K562 (cell line): ENCODE results near the gene USB1. TPM values are rescaled to one million over a fixed set of nuclear protein-coding genes. Genes with fewer than 3 reads are reported as not detected.

Experiments
- ATAC-seq: fragments of 200-7000 bp; cut with Tn5 transposase; 3 replicates; pipeline ENCODE4 v1.9.1; 2020; ENCODE audit warnings: moderate library complexity
- BruUV-seq: library from RNA; stranded (reverse); fragments of 400-500 nt; replicated peaks from 2 replicates; lab custom pipeline; 2021; lab: Mats Ljungman, UMichigan
- CTCF ChIA-PET: fragments of 300-600 bp; formaldehyde crosslinking; extraction: SDS; loops from one replicate; lab custom pipeline; 2021; ENCODE audit warnings: low intra/inter-chr PET ratio; lab: Yijun Ruan, JAX
- POLR2A ChIA-PET: fragments of 300-600, 350-650 bp; sonication (Branson Sonifier 250); formaldehyde crosslinking; extraction: SDS; loops from one replicate; lab custom pipeline; 2021; ENCODE audit warnings: antibody characterized with exemption, inconsistent platforms; lab: Yijun Ruan, JAX
- DNase-seq, 4 experiments: peaks; one replicate each; pipeline versions ENCODE4 v3.0.0 to v3.0.0-alpha.2; 2011 to 2018; ENCODE audit warnings: low spot score in 3 of 4, mixed read lengths in 3 of 4; ENCODE audit errors: extremely low read depth in 1 of 4
- FAIRE-seq: peaks from 2 replicates; lab custom pipeline; 2011; peaks lifted over from hg19 to GRCh38; lab: Jason Lieb, UNC
- H2AFZ ChIP-seq: 2 replicates; pipeline ENCODE4 v1.6.0; 2011; ENCODE audit warnings: low read depth, low read length, control low read depth, inconsistent platforms
- H3K27ac ChIP-seq: fragments of 200-600 bp; 3 replicates; pipeline ENCODE4 v1.8.0; 2011; ENCODE audit warnings: low read depth, mild to moderate bottlenecking, control low read depth, inconsistent platforms, low read length, moderate library complexity, mixed read lengths; ENCODE audit errors: extremely low read depth
- H3K27me3 ChIP-seq, 2 experiments: fragments of 300-600 bp in 1 of 2; 2 replicates in 1 of 2; 3 replicates in 1 of 2; pipeline versions ENCODE4 v1.6.0 to v1.8.0; 2011; ENCODE audit warnings: inconsistent platforms in 2 of 2, low read length in 2 of 2, mild to moderate bottlenecking in 1 of 2, mixed read lengths in 1 of 2, moderate library complexity in 1 of 2; ENCODE audit not compliant: control insufficient read depth in 2 of 2, insufficient read depth in 2 of 2
- H3K36me3 ChIP-seq: fragments of 300-600 bp; 3 replicates; pipeline ENCODE4 v1.8.0; 2011; ENCODE audit warnings: mild to moderate bottlenecking, low read length, inconsistent platforms; ENCODE audit not compliant: control insufficient read depth, insufficient read depth
- H3K4me1 ChIP-seq, 2 experiments: fragments of 200-600 bp in 1 of 2; replicated peaks in 1 of 2; 2 replicates in 1 of 2; 3 replicates in 1 of 2; pipeline versions ENCODE4 v1.5.1 to v1.8.0; 2011; ENCODE audit warnings: inconsistent platforms in 2 of 2, low read length in 2 of 2, mild to moderate bottlenecking in 1 of 2, mixed read lengths in 1 of 2, moderate library complexity in 1 of 2; ENCODE audit not compliant: control insufficient read depth in 2 of 2, insufficient read depth in 2 of 2
- H3K4me2 ChIP-seq: 2 replicates; pipeline ENCODE4 v1.6.1; 2011; ENCODE audit warnings: low read length, control low read depth, inconsistent platforms, mixed read lengths; ENCODE audit not compliant: insufficient read depth
- H3K4me3 ChIP-seq: fragments of 200-600 bp; sonication (generic), shearing (Covaris generic); 2 replicates; pipeline ENCODE4 v1.5.1; 2016; ENCODE audit warnings: control low read depth, inconsistent platforms
- H3K79me2 ChIP-seq: fragments of 200-600 bp; 3 replicates; pipeline ENCODE4 v1.8.0; 2011; ENCODE audit warnings: low read length, inconsistent platforms; ENCODE audit not compliant: control insufficient read depth, insufficient read depth
- H3K9ac ChIP-seq, 2 experiments: 2 replicates each; pipeline versions ENCODE4 v1.6.0 to v1.6.1; 2011; ENCODE audit warnings: low read depth in 2 of 2, low read length in 2 of 2, control low read depth in 1 of 2, inconsistent platforms in 1 of 2, mild to moderate bottlenecking in 1 of 2, mixed read lengths in 1 of 2; ENCODE audit not compliant: insufficient read depth in 1 of 2
- H3K9me1 ChIP-seq: one replicate; pipeline ENCODE4 v1.6.0; 2011; ENCODE audit warnings: inconsistent platforms, mild to moderate bottlenecking, low read length, moderate library complexity; ENCODE audit not compliant: control insufficient read depth, insufficient read depth
- H3K9me3 ChIP-seq: replicated peaks from 2 replicates; pipeline ENCODE4 v1.5.1; 2011; ENCODE audit warnings: low read depth, low read length, inconsistent platforms; ENCODE audit not compliant: control insufficient read depth, insufficient read depth
- H4K20me1 ChIP-seq: replicated peaks from 2 replicates; pipeline ENCODE4 v1.6.1; 2011; ENCODE audit warnings: low read length, inconsistent platforms, mixed read lengths; ENCODE audit not compliant: control insufficient read depth, insufficient read depth
- ARID4B ChIP-seq: sonication (generic); formaldehyde crosslinking; IDR thresholded peaks from 2 replicates; pipeline ENCODE4 v1.8.0; 2022; ENCODE audit warnings: mild to moderate bottlenecking, missing genetic modification reagents
- CEBPB ChIP-seq: fragments of 450-650 bp; IDR thresholded peaks from 2 replicates; pipeline ENCODE4 v1.6.1; 2016; ENCODE audit warnings: missing genetic modification characterization, missing compliant biosample characterization
- ETV5 ChIP-seq: sonication (generic); formaldehyde crosslinking; IDR thresholded peaks from 2 replicates; pipeline ENCODE4 v1.4.0; 2020; ENCODE audit warnings: low read depth, mild to moderate bottlenecking, missing genetic modification reagents
- GABPB1 ChIP-seq: sonication (generic); formaldehyde crosslinking; IDR thresholded peaks from 2 replicates; pipeline ENCODE4 v1.8.0; 2022; ENCODE audit warnings: mild to moderate bottlenecking, missing genetic modification reagents
- GATAD2B ChIP-seq: fragments of 450-650 bp; IDR thresholded peaks from 2 replicates; pipeline ENCODE4 v1.6.1; 2017; ENCODE audit warnings: mild to moderate bottlenecking, borderline replicate concordance
- MNT ChIP-seq, 2 experiments: fragments of 450-650 bp; conservative IDR thresholded peaks; 2 replicates each; pipeline ENCODE4 v1.6.1; 2017; ENCODE audit warnings: mild to moderate bottlenecking in 2 of 2, moderate library complexity in 2 of 2
- OTX1 ChIP-seq: fragments of 450-650 bp; formaldehyde crosslinking; IDR thresholded peaks from 2 replicates; pipeline ENCODE4 v1.4.0; 2022; ENCODE audit warnings: mild to moderate bottlenecking
- RAD21 ChIP-seq, 2 experiments: fragments of 250-450 bp in 1 of 2; fragments of 450-650 bp in 1 of 2; sonication (Bioruptor Pico) in 1 of 2; formaldehyde crosslinking in 1 of 2; IDR thresholded peaks in 1 of 2; conservative IDR thresholded peaks in 1 of 2; 2 replicates each; pipeline versions ENCODE4 v1.4.0 to v1.8.0; 2020 to 2022; ENCODE audit warnings: mild to moderate bottlenecking in 2 of 2, moderate library complexity in 1 of 2
- TFAP4 ChIP-seq: sonication (generic); formaldehyde crosslinking; IDR thresholded peaks from 2 replicates; pipeline ENCODE4 v1.8.0; 2022; ENCODE audit warnings: missing genetic modification reagents, mild to moderate bottlenecking, moderate library complexity, borderline replicate concordance
- YY1 ChIP-seq, 3 experiments: IDR thresholded peaks; 2 replicates each; pipeline ENCODE4 v1.6.1; 2011; ENCODE audit warnings: low read length in 2 of 3, mild to moderate bottlenecking in 2 of 3, moderate library complexity in 2 of 3, borderline replicate concordance in 1 of 3, control low read depth in 1 of 3, low read depth in 1 of 3; ENCODE audit not compliant: insufficient read depth in 3 of 3, insufficient replicate concordance in 2 of 3, control insufficient read depth in 1 of 3, insufficient read length in 1 of 3; ENCODE audit errors: extremely low read depth in 1 of 3
- WGBS: fragments of 100-300 bp; shearing (Covaris generic); methylation state at CpG from one replicate; pipeline ENCODE4 v1.1.6; 2016; ENCODE audit warnings: low coverage, mixed read lengths; ENCODE audit not compliant: insufficient coverage; ENCODE audit errors: missing lambda C conversion rate; 5-methylcytosine and 5-hydroxymethylcytosine counted together
- in situ Hi-C: fragments of 300-500 bp; cut with MboI; formaldehyde crosslinking; loops from 4 replicates; pipeline ENCODE4 v1.15.0; 2018; ENCODE audit warnings: inconsistent platforms, mixed read lengths
- intact Hi-C: fragments of 100-400 bp; cut with micrococcal nuclease; formaldehyde crosslinking; loops from 2 replicates; pipeline ENCODE4 v1.14.2; 2022
- polyA plus RNA-seq, 8 experiments: library from polyadenylated mRNA; depleted of rRNA in 4 of 8; stranded (reverse) in 5 of 8; unstranded in 3 of 8; fragments of >200 nt; fragmentation: Nextera tagmentation in 2 of 8; fragmentation: Illumina TruSeq in 1 of 8; extraction: Ambion mirVana in 2 of 8; extraction: Trizol in 1 of 8; gene quantifications; 2 replicates each; pipeline versions ENCODE4 v1.2.1 to v1.2.3, GENCODE V29; 2011 to 2014; ENCODE audit warnings: inconsistent platforms in 1 of 8, missing spikeins in 1 of 8
- total RNA-seq, 7 experiments: library from RNA; depleted of rRNA in 6 of 7; stranded (reverse); fragments of >200 nt in 6 of 7; fragmentation: Illumina TruSeq in 2 of 7; extraction: Trizol in 2 of 7; gene quantifications; 2 replicates each; pipeline versions ENCODE4 v1.2.1 to v1.2.3, GENCODE V29; 2011 to 2021; ENCODE audit warnings: low replicate concordance in 1 of 7

The USB1 gene
- total and polyA plus RNA-seq, 9 of the 15 experiments (the other 6 are each of a cell fraction or from before 2014, with no cell fraction given) = 11.6 to 73.6 (median 19.4) TPM

GRCh38 chr16:57994778-57995177 lies 6.4 kb upstream of the USB1 start:
- H4K20me1 ChIP-seq = peaks cover 5% of the 10 kb centered on the region
- peaks cover 14% of the 10 kb centered on the region; the same call in 2 of the 3 replicates for H3K36me3 ChIP-seq
- no peak overlapping the region for H3K4me2 ChIP-seq
- DNase-seq (peak; percentile 71 to 86 (median 74)), FAIRE-seq (peak; percentile 98), ATAC-seq (peak; percentile 95)
- intact Hi-C loops = loop anchor here (10.0 kb wide), 1 partner anchor 350 kb away; no protein-coding TSS in a partner anchor
- no peaks in the 10 kb centered on the region for H3K27me3 ChIP-seq
- no peaks in the 10 kb centered on the region; the same call in 2 of the 3 replicates for H3K79me2 ChIP-seq
- no peaks in the 10 kb centered on the region for H3K9me3 ChIP-seq
- POLR2A ChIA-PET = interaction anchor here (0.6 to 1.4 kb wide), 2 partner anchors 18 to 432 kb away, joined by 3 to 5 read pairs; a partner anchor contains a TSS
- no TSS peak for BruUV-seq
- H2AFZ ChIP-seq = peak overlapping the region; percentile 16; the same call in 1 of the 2 replicates
- peaks cover 4% of the 10 kb centered on the region for H3K9me1 ChIP-seq
- H3K4me3 ChIP-seq = no peak overlapping the region
- no peak overlapping the region for H3K9ac ChIP-seq
- peaks cover 16 to 21% of the 10 kb centered on the region in 2 experiments; a peak in 4 of 5 replicates for H3K4me1 ChIP-seq
- in situ Hi-C loops = no loop called here
- peak overlapping the region; percentile 34; the same call in 1 of the 3 replicates for H3K27ac ChIP-seq
- CTCF ChIA-PET = interaction anchor here (0.6 to 1.1 kb wide), 4 partner anchors 131 to 343 kb away, joined by 3 to 4 read pairs (median 4); partner anchors contain the start of gene KIFC3
- WGBS = 3% methylated on average over 4 of the region's 4 CpGs
- TF ChIP-seq GATAD2B (0 out of 2 replicates have a peak, but pooled peaks have one; percentile 34), OTX1 (CRISPR knock-in tag) (no peak), GABPB1 (CRISPR knock-in tag) (peak; percentile 66; the same call in 1 of the 2 replicates), CEBPB (tag) (peak; percentile 52), RAD21 (CRISPR knock-in tag; conservative IDR thresholded peaks at IDR 0.05 in 1 of 2, IDR thresholded peaks at IDR 0.05 in 1 of 2) (peak; percentile 56 to 80), ETV5 (CRISPR knock-in tag) (peak; percentile 51; the same call in 1 of the 2 replicates), TFAP4 (CRISPR knock-in tag) (peak; percentile 65; the same call in 1 of the 2 replicates), MNT (conservative IDR thresholded peaks at IDR 0.05) (peak in 1 of 2 experiments; percentile 50; a peak in 1 of 4 replicates), YY1 (IDR thresholded peaks at IDR 0.05; ENCODE audit: borderline replicate concordance in 1 of 3, control insufficient read depth in 1 of 3, extremely low read depth in 1 of 3, insufficient read depth in 3 of 3, insufficient read length in 1 of 3, insufficient replicate concordance in 2 of 3, low read depth in 1 of 3, low read length in 2 of 3) (peak in 1 of 3 experiments; percentile 68), ARID4B (0 out of 2 replicates have a peak, but pooled peaks have one; percentile 6)
